ENCODE measurements around the gene THADA.

THADA gene

GRCh38 chr2:43186321-43186678 is 409.5 kb downstream of the THADA start:
- DNase-seq (ENCODE audit: extremely low spot score): no peak
- ChIA-PET POLR2A (interaction anchor here (1.5 kb wide), 1 partner anchor 32 kb away, joined by 3 read pairs; no protein-coding TSS in a partner anchor), CTCF (no interaction called here)
- no peak for TF ChIP-seq PKNOX1 (IDR thresholded peaks at IDR 0.05)
- TF ChIP-seq TARDBP (IDR thresholded peaks at IDR 0.05): no peak
- no peak for TF ChIP-seq SUZ12 (IDR thresholded peaks at IDR 0.05)
- TF ChIP-seq FOXM1 (IDR thresholded peaks at IDR 0.05; ENCODE audit: borderline replicate concordance): no peak
- no peak for TF ChIP-seq HDGF (IDR thresholded peaks at IDR 0.05; ENCODE audit: borderline replicate concordance)
- no peak for TF ChIP-seq ELF4 (IDR thresholded peaks at IDR 0.05)
- no peak for TF ChIP-seq NFRKB (IDR thresholded peaks at IDR 0.05)
- no peak for TF ChIP-seq ARNT (IDR thresholded peaks at IDR 0.05)
- TF ChIP-seq L3MBTL2 (conservative IDR thresholded peaks at IDR 0.05): no peak
- TF ChIP-seq CTBP1 (IDR thresholded peaks at IDR 0.05; ENCODE audit: borderline replicate concordance): no peak
- TF ChIP-seq SP1 (IDR thresholded peaks at IDR 0.05): no peak
- TF ChIP-seq ZNF384 (IDR thresholded peaks at IDR 0.05): no peak
- TF ChIP-seq BHLHE40 (IDR thresholded peaks at IDR 0.05; ENCODE audit: borderline replicate concordance): no peak
- no peak for TF ChIP-seq LEF1 (IDR thresholded peaks at IDR 0.05; ENCODE audit: borderline replicate concordance)

DNA sequence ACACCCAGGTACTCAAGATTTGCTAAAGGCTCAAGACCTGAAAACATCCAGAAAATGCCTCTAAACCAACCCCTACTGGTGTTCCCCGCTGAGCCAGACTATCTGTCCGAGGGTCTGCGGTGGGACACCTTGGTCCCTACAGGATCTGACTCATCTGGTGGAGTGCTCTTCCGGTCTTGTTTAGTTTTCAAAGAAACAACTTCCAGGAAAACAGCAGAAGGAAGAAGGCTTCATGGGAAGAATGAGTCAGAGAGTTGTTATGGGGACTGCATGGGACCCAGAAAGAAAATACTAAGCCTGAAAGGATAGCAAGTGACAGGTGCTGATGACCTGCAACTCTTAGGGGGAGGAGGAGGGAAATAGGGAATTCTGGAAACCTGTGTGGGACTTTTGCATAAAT is 410.7 kb downstream of the THADA start:
- POLR2A ChIA-PET: interaction anchor here (1.0 kb wide), 1 partner anchor 37 kb away, joined by 3 read pairs; no protein-coding TSS in a partner anchor
- no peak for DNase-seq (ENCODE audit: extremely low spot score)
- TF ChIP-seq SUZ12 (IDR thresholded peaks at IDR 0.05): no peak
- no peak for TF ChIP-seq CTBP1 (IDR thresholded peaks at IDR 0.05; ENCODE audit: borderline replicate concordance)

DNA sequence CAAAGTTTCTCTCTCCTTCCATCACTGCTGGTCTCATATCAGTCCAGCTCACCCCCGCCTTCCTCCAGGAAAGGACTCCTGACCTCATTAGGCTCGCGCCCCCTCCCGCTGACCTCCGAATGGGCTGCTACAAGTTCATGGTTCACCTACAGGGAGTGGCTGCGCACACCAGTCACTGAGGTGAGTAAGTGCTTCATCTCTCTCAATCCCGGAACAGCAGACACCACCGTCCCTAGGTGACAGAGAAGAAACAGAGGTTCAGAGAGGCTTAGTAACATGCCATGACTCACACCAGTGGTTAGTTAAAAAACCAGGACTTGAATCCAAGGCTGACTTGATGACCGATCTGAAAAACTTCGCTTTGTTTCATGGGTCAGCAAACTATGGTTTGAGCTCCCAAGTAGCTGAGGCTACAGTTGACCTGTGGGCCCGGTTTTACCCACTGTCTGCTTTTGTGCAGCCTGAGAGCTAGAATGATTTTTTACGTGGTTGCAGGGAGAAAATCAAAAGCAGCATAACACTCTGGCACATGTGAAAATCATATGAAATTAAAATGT is 411.4 kb downstream of the THADA start:
- no peak for DNase-seq (ENCODE audit: extremely low spot score)
- POLR2A ChIA-PET: interaction anchor here (1.0 kb wide), 1 partner anchor 37 kb away, joined by 3 read pairs; no protein-coding TSS in a partner anchor
- CTCF ChIA-PET: no interaction called here
- TF ChIP-seq SP1 (IDR thresholded peaks at IDR 0.05): no peak
- no peak for TF ChIP-seq BHLHE40 (IDR thresholded peaks at IDR 0.05; ENCODE audit: borderline replicate concordance)
- TF ChIP-seq HDGF (IDR thresholded peaks at IDR 0.05; ENCODE audit: borderline replicate concordance): no peak
- TF ChIP-seq LEF1 (IDR thresholded peaks at IDR 0.05; ENCODE audit: borderline replicate concordance): no peak
- TF ChIP-seq PKNOX1 (IDR thresholded peaks at IDR 0.05): no peak
- TF ChIP-seq SUZ12 (IDR thresholded peaks at IDR 0.05): no peak
- no peak for TF ChIP-seq TARDBP (IDR thresholded peaks at IDR 0.05)
- no peak for TF ChIP-seq CTBP1 (IDR thresholded peaks at IDR 0.05; ENCODE audit: borderline replicate concordance)
- no peak for TF ChIP-seq NFRKB (IDR thresholded peaks at IDR 0.05)
- TF ChIP-seq ARNT (IDR thresholded peaks at IDR 0.05): no peak
- TF ChIP-seq L3MBTL2 (conservative IDR thresholded peaks at IDR 0.05): no peak
- no peak for TF ChIP-seq ELF4 (IDR thresholded peaks at IDR 0.05)
- no peak for TF ChIP-seq FOXM1 (IDR thresholded peaks at IDR 0.05; ENCODE audit: borderline replicate concordance)
- no peak for TF ChIP-seq FOXK2 (IDR thresholded peaks at IDR 0.05)
- no peak for TF ChIP-seq ZNF384 (IDR thresholded peaks at IDR 0.05)

More for the DNA sequence above, 410.7 kb downstream of the THADA start:
- CTCF ChIA-PET: no interaction called here

- POLR2A ChIA-PET: no interaction called here
- no peak for DNase-seq (ENCODE audit: extremely low spot score)
- CTCF ChIA-PET: interaction anchor here (1.1 kb wide), 1 partner anchor 14 kb away, joined by 4 read pairs; no protein-coding TSS in a partner anchor
- TF ChIP-seq FOXA1 (IDR thresholded peaks at IDR 0.05) (no peak), SUZ12 (IDR thresholded peaks at IDR 0.05) (no peak), ELF4 (IDR thresholded peaks at IDR 0.05) (no peak), FOXK2 (IDR thresholded peaks at IDR 0.05) (no peak), LEF1 (IDR thresholded peaks at IDR 0.05; ENCODE audit: borderline replicate concordance) (no peak)
Measured at GRCh38 chr2:43183743-43184142, 412.1 kb downstream of the THADA start.

GRCh38 chr2:43180897-43181296 is 414.9 kb downstream of the THADA start:
- no peak for DNase-seq (ENCODE audit: extremely low spot score)
- POLR2A ChIA-PET: interaction anchor here (1.1 to 1.5 kb wide), 3 partner anchors 37 to 46 kb away, joined by 3 to 5 read pairs (median 3); partner anchors contain the start of gene ZFP36L2
- CTCF ChIA-PET: interaction anchor here (0.5 to 1.4 kb wide), 2 partner anchors 9 to 11 kb away, joined by 3 to 5 read pairs; no protein-coding TSS in a partner anchor
- TF ChIP-seq FOXK2 (IDR thresholded peaks at IDR 0.05): no peak
- no peak for TF ChIP-seq TARDBP (IDR thresholded peaks at IDR 0.05)
- no peak for TF ChIP-seq SP1 (IDR thresholded peaks at IDR 0.05)
- TF ChIP-seq FOXM1 (IDR thresholded peaks at IDR 0.05; ENCODE audit: borderline replicate concordance): no peak
